ENCODE measurements around the gene NPEPL1.

NPEPL1 gene

DNA sequence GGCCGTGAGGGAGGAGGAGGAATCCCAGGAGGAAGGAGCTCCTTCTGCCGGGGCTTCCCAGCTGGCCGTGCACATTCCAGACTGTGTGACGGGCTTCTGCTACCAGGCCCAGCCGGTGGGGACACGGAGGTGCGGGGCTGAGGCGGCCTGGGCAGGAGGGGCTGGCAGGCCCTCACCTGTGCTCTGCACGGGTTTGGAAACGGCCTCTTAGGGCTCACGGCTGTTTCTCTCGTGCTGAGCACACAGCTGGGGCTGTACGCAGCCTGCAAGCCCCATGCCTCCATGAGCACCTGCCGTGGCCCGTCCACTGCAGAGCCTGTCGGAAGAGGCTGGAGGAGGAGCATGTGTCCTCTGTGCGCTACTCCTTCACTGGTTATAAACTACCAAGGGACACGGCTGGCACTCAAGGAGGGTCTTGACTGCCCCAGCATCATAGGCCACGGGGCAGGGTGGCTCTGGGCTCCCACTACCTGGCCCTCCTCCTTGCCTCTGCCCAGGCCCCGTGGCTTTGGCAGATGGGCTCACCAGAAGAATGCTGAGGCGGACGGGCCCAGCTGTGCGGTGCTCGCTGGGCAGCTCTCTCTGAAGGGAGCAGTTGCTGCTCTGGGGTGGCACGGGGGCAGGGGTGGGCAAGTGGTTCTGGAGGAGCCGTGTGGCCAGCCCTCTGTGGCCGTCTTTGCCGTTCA lies 15.8 kb downstream of the NPEPL1 start:
- no peak overlapping the region for H3K4me3 ChIP-seq (ENCODE audit: low read depth, low read length)
- TF ChIP-seq, protein P1, sequence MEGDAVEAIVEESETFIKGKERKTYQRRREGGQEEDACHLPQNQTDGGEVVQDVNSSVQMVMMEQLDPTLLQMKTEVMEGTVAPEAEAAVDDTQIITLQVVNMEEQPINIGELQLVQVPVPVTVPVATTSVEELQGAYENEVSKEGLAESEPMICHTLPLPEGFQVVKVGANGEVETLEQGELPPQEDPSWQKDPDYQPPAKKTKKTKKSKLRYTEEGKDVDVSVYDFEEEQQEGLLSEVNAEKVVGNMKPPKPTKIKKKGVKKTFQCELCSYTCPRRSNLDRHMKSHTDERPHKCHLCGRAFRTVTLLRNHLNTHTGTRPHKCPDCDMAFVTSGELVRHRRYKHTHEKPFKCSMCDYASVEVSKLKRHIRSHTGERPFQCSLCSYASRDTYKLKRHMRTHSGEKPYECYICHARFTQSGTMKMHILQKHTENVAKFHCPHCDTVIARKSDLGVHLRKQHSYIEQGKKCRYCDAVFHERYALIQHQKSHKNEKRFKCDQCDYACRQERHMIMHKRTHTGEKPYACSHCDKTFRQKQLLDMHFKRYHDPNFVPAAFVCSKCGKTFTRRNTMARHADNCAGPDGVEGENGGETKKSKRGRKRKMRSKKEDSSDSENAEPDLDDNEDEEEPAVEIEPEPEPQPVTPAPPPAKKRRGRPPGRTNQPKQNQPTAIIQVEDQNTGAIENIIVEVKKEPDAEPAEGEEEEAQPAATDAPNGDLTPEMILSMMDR (IDR thresholded peaks at IDR 0.05; ENCODE audit: low read depth, low read length, missing control alignments) = no peak
- DNase-seq (ENCODE audit: low read depth) = no peak

DNA sequence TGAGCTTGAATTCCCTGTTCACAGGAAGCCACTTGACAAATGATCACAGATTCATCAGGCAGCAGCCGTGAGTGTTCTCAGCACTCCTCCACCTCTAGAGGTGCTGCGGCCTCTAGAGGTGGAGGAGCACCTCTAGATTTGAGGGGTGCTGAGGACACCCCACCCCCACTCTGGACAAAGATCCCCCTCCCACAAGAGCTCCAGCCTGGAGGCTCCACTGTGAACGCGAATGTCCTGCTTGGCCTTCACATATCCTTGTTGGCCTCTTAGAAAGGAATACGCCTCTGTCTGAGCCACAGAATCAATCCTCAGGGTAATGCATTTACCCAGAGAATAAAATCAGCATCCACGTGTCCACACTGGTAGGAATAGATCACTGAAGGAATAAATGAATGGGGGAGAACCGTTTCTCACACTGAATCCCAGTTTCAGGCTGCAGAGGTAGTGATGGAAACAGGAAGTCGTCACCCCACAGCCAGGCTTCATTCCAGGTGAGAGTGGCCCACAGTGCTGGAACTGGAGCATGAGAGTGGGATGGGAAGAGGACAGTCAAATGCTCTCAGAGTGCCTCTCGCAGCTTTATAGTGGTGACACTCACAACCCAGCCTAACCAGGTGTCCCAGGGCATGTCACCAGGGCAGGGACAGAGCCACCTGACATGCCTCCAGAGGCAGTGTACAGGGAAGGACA lies 16.6 kb downstream of the NPEPL1 start:
- no peak for DNase-seq (ENCODE audit: low read depth)
- no peak overlapping the region for H3K4me3 ChIP-seq (ENCODE audit: low read depth, low read length)
- TF ChIP-seq, protein P1 (IDR thresholded peaks at IDR 0.05; ENCODE audit: low read depth, low read length, missing control alignments) = no peak

DNA sequence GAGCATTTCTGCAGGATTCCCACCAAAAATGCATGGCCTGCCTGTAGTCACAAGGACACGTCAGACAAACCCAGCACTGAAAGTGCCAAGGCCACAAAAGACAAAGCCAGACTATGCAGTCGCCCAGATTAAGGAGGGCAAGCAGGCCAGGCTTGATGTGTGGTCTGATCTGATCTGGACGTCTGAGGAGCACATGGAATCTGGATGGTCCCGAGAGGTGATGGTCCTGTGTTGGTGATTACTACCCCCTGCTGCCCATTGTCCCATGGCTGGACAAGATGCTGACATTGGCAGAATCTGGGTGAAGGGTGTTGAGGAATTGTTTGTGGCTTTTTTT lies 17.1 kb downstream of the NPEPL1 start:
- TF ChIP-seq, protein P1 (IDR thresholded peaks at IDR 0.05; ENCODE audit: low read depth, low read length, missing control alignments) = no peak
- no peak for DNase-seq (ENCODE audit: low read depth)
- H3K4me3 ChIP-seq (ENCODE audit: low read depth, low read length) = no peak overlapping the region

DNA sequence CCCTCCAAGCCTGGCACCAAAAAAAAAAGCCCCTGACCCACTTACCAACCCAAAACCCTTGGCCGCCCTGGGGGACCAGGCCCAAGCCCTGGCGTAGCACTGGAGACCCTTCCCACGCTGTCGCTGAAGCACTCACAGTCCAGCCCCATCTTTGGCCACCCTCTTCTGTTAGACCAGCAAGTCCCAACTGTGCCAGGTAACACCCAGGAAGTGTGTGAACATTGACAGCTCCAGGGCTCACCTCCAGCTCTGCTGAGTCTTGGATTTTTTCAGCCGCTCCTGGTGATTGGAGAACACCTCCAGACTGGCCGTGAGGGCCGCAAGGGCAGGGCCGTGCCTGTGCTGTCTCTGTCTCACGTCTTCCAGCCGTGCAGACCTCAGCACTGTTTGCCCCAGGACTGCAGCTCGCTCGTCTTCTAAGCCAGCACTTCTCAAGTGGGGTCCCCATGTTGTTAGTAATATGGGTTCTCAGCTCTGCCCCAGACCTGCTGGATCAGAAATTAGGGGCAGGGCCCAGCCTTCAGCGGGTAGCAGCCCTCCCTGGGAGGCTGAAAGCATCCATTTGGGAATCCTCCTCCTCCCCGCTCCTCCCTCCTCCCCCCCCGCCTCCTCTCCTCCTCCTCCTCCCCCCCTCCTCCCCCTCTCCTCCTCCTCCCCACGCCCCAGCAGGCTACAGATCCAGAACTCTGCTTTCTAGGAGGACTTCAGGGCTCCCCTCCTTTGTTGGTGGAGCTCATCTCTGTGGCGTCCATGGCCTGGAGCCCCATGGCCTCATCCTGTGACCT lies 18.1 kb downstream of the NPEPL1 start:
- H3K4me3 ChIP-seq (ENCODE audit: low read depth, low read length) = no peak overlapping the region
- TF ChIP-seq, protein P1 (IDR thresholded peaks at IDR 0.05; ENCODE audit: low read depth, low read length, missing control alignments) = no peak
- DNase-seq (ENCODE audit: low read depth) = no peak

DNA sequence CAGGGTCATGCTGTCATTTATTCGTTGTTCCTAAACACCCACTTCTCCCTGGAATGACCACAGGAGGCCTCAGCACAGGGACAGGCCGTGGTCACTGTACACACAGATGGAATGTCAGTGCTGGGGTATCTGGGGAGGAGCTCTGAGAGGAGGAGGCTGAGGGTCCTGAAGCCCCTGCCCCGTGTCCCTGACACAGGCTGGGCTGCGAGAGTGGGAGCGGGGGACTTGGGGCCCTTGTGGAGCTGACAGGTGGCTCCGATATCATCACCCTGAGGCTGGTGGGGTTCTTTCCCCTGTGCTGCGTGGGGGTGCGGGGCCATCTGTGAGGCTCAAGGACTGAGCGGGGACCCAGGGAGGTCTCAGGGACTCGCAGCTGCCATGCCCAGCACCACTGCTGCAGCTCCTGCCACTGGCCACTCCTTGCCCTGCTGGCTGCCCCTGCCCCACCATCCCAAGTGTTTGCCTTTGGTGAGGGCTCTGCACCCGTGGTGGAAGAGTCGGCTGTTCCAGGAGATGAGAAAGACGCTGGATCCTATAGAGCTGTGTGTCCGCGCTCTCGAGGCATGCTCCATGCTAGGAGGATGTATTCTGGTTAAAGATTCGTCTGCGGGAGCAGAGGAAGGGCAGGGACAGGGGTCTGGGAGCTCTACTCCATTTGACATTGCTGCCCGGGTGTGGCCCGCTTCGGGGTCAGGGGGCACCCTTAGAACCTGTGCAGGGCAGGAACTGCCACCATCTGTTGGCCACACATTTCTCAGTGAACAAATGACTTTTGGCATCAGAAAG lies 18.9 kb downstream of the NPEPL1 start:
- no peak for DNase-seq (ENCODE audit: low read depth)
- TF ChIP-seq, protein P1 (IDR thresholded peaks at IDR 0.05; ENCODE audit: low read depth, low read length, missing control alignments) = no peak
- no peak overlapping the region for H3K4me3 ChIP-seq (ENCODE audit: low read depth, low read length)

DNA sequence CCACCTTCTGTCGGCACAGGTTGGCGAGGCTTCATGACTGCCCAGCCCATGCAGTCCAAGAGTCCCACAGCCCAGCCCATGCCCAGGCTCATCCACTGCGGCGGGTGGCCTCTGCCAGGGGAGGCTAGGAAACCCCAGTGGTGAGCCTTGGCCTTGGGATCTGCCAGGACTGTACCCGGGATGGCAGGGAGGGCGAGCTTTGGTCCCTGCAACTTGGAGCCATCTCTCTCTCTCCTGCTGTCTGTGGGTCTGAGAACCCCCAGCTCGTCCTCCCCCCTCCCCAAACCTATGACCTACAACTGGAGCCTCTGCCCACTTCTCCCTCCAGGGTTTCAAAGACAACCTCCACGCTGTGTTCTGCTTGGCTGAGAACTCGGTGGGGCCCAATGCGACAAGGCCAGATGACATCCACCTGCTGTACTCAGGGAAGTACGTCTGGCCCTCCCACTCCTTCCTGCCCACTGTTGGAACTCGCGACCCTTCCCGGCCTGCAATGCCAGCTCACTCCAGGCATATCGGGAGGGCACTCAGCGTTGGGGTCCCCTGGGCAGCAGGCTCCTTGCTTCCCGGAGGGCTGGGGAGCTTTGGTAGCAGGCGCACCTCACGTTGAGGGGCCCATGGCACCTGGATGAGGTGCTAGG lies 19.7 kb downstream of the NPEPL1 start:
- no peak for DNase-seq (ENCODE audit: low read depth)
- H3K4me3 ChIP-seq (ENCODE audit: low read depth, low read length) = no peak overlapping the region
- TF ChIP-seq, protein P1 (IDR thresholded peaks at IDR 0.05; ENCODE audit: low read depth, low read length, missing control alignments) = no peak

All from GM12864 (cell line).